HepG2 (cell line): Measurements from ENCODE around the gene MEGF6. TPM values are rescaled to one million over a fixed set of nuclear protein-coding genes. Genes with fewer than 3 reads are reported as not detected.

Experiments
- ATAC-seq: fragments of 200-7000 bp; cut with Tn5 transposase; 3 replicates; pipeline ENCODE4 v1.9.1; 2020; ENCODE audit warnings: mild to moderate bottlenecking, moderate library complexity
- BruUV-seq: library from RNA; stranded (reverse); fragments of 400-500 nt; replicated peaks from 2 replicates; lab custom pipeline; 2021; lab: Mats Ljungman, UMichigan
- CTCF ChIA-PET: fragments of 300-600 bp; formaldehyde crosslinking; extraction: SDS; loops from one replicate; lab custom pipeline; 2021; ENCODE audit warnings: low total read pairs, inconsistent platforms, low intra/inter-chr PET ratio; lab: Yijun Ruan, JAX
- POLR2A ChIA-PET: fragments of 350-600 bp; sonication (Branson Sonifier 250); formaldehyde crosslinking; loops from one replicate; lab custom pipeline; 2020; ENCODE audit warnings: antibody characterized with exemption, inconsistent platforms; lab: Yijun Ruan, JAX
- DNase-seq: peaks from one replicate; pipeline ENCODE4 v3.0.0-alpha.2; 2015; ENCODE audit warnings: low spot score
- FAIRE-seq: peaks from 3 replicates; lab custom pipeline; 2011; peaks lifted over from hg19 to GRCh38; lab: Jason Lieb, UNC
- H2AFZ ChIP-seq: one replicate; pipeline ENCODE4 v1.6.1; 2011; ENCODE audit warnings: low read length, inconsistent platforms
- H3K27ac ChIP-seq: fragments of 300-600 bp; 3 replicates; pipeline ENCODE4 v1.8.0; 2011; ENCODE audit warnings: mixed run types, mild to moderate bottlenecking, mixed read lengths, low read length, inconsistent platforms; ENCODE audit not compliant: insufficient read depth; ENCODE audit errors: extremely low read length
- H3K27me3 ChIP-seq, 2 experiments: fragments of 200-600 bp in 1 of 2; 2 replicates in 1 of 2; 3 replicates in 1 of 2; pipeline versions ENCODE4 v1.6.0 to v1.8.0; 2011; ENCODE audit warnings: low read length in 2 of 2, mild to moderate bottlenecking in 2 of 2, moderate library complexity in 2 of 2, inconsistent platforms in 1 of 2; ENCODE audit not compliant: insufficient read depth in 2 of 2, control insufficient read depth in 1 of 2
- H3K36me3 ChIP-seq, 2 experiments: fragments of 200-600 bp in 1 of 2; replicated peaks in 1 of 2; 2 replicates in 1 of 2; 3 replicates in 1 of 2; pipeline versions ENCODE4 v1.5.1 to v1.8.0; 2011; ENCODE audit warnings: low read length in 2 of 2, inconsistent platforms in 1 of 2; ENCODE audit not compliant: insufficient read depth in 2 of 2, control insufficient read depth in 1 of 2
- H3K4me1 ChIP-seq: 2 replicates; pipeline ENCODE4 v1.5.1; 2012; ENCODE audit warnings: low read length, inconsistent platforms; ENCODE audit not compliant: insufficient read depth
- H3K4me2 ChIP-seq: 2 replicates; pipeline ENCODE4 v1.6.0; 2011; ENCODE audit warnings: low read depth, low read length, inconsistent platforms
- H3K4me3 ChIP-seq, 3 experiments: fragments of 200-600 bp in 1 of 3; sonication (generic), shearing (Covaris generic) in 1 of 3; replicated peaks in 1 of 3; 2 replicates each; pipeline ENCODE4 v1.5.1; 2011 to 2016; ENCODE audit warnings: low read length in 3 of 3, inconsistent platforms in 2 of 3, low read depth in 2 of 3, mild to moderate bottlenecking in 2 of 3, control low read depth in 1 of 3, mixed read lengths in 1 of 3; ENCODE audit not compliant: insufficient read depth in 1 of 3
- H3K79me2 ChIP-seq: one replicate; pipeline ENCODE4 v1.6.1; 2011; ENCODE audit warnings: low read length, inconsistent platforms; ENCODE audit not compliant: insufficient read depth
- H3K9ac ChIP-seq: 2 replicates; pipeline ENCODE4 v1.6.0; 2011; ENCODE audit warnings: mild to moderate bottlenecking, low read depth, low read length, inconsistent platforms; ENCODE audit not compliant: insufficient read depth
- H3K9me3 ChIP-seq: 2 replicates; pipeline ENCODE4 v1.5.1; 2012; ENCODE audit warnings: mild to moderate bottlenecking, low read length
- H4K20me1 ChIP-seq: 2 replicates; pipeline ENCODE4 v1.6.0; 2011; ENCODE audit warnings: inconsistent platforms, mild to moderate bottlenecking, low read length, moderate library complexity; ENCODE audit not compliant: insufficient read depth
- BORCS8-MEF2B ChIP-seq: sonication (generic); formaldehyde crosslinking; IDR thresholded peaks from 2 replicates; pipeline ENCODE4 v1.8.0; 2022; ENCODE audit warnings: mild to moderate bottlenecking, missing genetic modification reagents
- CBX2 ChIP-seq, 2 experiments: fragments of 200-600 bp in 1 of 2; sonication (generic); formaldehyde crosslinking in 1 of 2; IDR thresholded peaks; 2 replicates each; pipeline versions ENCODE4 v1.7.0 to v1.8.1; 2018 to 2022; ENCODE audit warnings: low read depth in 2 of 2, low read length in 1 of 2, mild to moderate bottlenecking in 1 of 2, missing genetic modification reagents in 1 of 2
- HOXA3 ChIP-seq: sonication (generic); formaldehyde crosslinking; IDR thresholded peaks from 2 replicates; pipeline ENCODE4 v1.5.0; 2020; ENCODE audit warnings: missing genetic modification reagents
- HOXA9 ChIP-seq: sonication (generic); formaldehyde crosslinking; IDR thresholded peaks from 2 replicates; pipeline ENCODE4 v1.8.1; 2022; ENCODE audit warnings: missing genetic modification reagents, mild to moderate bottlenecking, moderate library complexity, borderline replicate concordance
- KLF6 ChIP-seq: IDR thresholded peaks from 2 replicates; pipeline ENCODE4 v1.8.0; 2016; ENCODE audit warnings: missing biosample characterization, missing genetic modification reagents
- MLLT10 ChIP-seq: sonication (generic); formaldehyde crosslinking; IDR thresholded peaks from 2 replicates; pipeline ENCODE4 v1.4.0; 2020; ENCODE audit warnings: missing genetic modification reagents
- PHF8 ChIP-seq: sonication (generic); formaldehyde crosslinking; IDR thresholded peaks from 2 replicates; pipeline ENCODE4 v1.5.0; 2020; ENCODE audit warnings: missing genetic modification reagents
- ZNF563 ChIP-seq: sonication (generic); formaldehyde crosslinking; IDR thresholded peaks from 2 replicates; pipeline ENCODE4 v1.8.0; 2022; ENCODE audit warnings: mild to moderate bottlenecking, moderate library complexity, missing genetic modification reagents
- WGBS: methylation state at CpG from one replicate; pipeline ENCODE4 v1.1.6; 2017; ENCODE audit warnings: low lambda C conversion rate; 5-methylcytosine and 5-hydroxymethylcytosine counted together
- in situ Hi-C: cut with HindIII; loops from 2 replicates; pipeline ENCODE4 v1.10.0; 2017; ENCODE audit warnings: low pct_unique_long_range_greater_than_20kb; ENCODE audit not compliant: extremely low pct_ligation_motif_present
- intact Hi-C: fragments of 100-400 bp; cut with micrococcal nuclease; formaldehyde crosslinking; loops from one replicate; pipeline ENCODE4 v1.10.0; 2022; ENCODE audit not compliant: unreplicated experiment
- polyA plus RNA-seq, 8 experiments: library from polyadenylated mRNA; depleted of rRNA in 3 of 8; stranded (reverse) in 7 of 8; unstranded in 1 of 8; fragments of >200 nt; fragmentation: Illumina TruSeq in 4 of 8; extraction: Trizol in 4 of 8; gene quantifications; 2 replicates each; pipeline versions ENCODE4 v1.2.1 to v1.2.3, GENCODE V29; 2011 to 2016; ENCODE audit warnings: low read depth in 4 of 8, missing spikeins in 1 of 8, mixed read lengths in 1 of 8; ENCODE audit not compliant: insufficient read depth in 1 of 8
- total RNA-seq, 5 experiments: library from RNA; depleted of rRNA; stranded (reverse); fragments of >200 nt; fragmentation: Illumina TruSeq; extraction: Trizol; gene quantifications; 2 replicates each; pipeline ENCODE4 v1.2.3, GENCODE V29; 2016; ENCODE audit warnings: low read depth in 1 of 5
- TF ChIP-seq, protein P1 (sequence below): IDR thresholded peaks from 2 replicates; pipeline ENCODE4 v1.6.1; 2016
- TF ChIP-seq, protein P2 (sequence below): sonication (generic); formaldehyde crosslinking; IDR thresholded peaks from 2 replicates; pipeline ENCODE4 v1.4.0; 2020; ENCODE audit warnings: missing genetic modification reagents, borderline replicate concordance
- TF ChIP-seq, protein P3 (sequence below): sonication (generic); formaldehyde crosslinking; IDR thresholded peaks from 2 replicates; pipeline ENCODE4; 2020; ENCODE audit warnings: missing genetic modification reagents, mild to moderate bottlenecking, borderline replicate concordance
- TF ChIP-seq, protein P4 (sequence below), 2 experiments: fragments of 450-650 bp in 1 of 2; sonication (generic) in 1 of 2; formaldehyde crosslinking; IDR thresholded peaks; 2 replicates each; pipeline versions ENCODE4 v1.5.0 to v1.8.0; 2020 to 2022; ENCODE audit warnings: mild to moderate bottlenecking in 1 of 2, missing genetic modification reagents in 1 of 2
- TF ChIP-seq, protein P5 (sequence below): sonication (generic); formaldehyde crosslinking; IDR thresholded peaks from 2 replicates; pipeline ENCODE4 v1.9.0; 2022; ENCODE audit warnings: low read depth, missing genetic modification reagents
- TF ChIP-seq, protein P6 (sequence below): IDR thresholded peaks from 2 replicates; pipeline ENCODE4 v1.6.1; 2018; ENCODE audit warnings: missing genetic modification reagents, mild to moderate bottlenecking, missing compliant biosample characterization

The MEGF6 gene
- total and polyA plus RNA-seq, 2 of the 13 experiments (the other 11 are each of a cell fraction or from before 2014, with no cell fraction given) = 1.9 TPM

DNA sequence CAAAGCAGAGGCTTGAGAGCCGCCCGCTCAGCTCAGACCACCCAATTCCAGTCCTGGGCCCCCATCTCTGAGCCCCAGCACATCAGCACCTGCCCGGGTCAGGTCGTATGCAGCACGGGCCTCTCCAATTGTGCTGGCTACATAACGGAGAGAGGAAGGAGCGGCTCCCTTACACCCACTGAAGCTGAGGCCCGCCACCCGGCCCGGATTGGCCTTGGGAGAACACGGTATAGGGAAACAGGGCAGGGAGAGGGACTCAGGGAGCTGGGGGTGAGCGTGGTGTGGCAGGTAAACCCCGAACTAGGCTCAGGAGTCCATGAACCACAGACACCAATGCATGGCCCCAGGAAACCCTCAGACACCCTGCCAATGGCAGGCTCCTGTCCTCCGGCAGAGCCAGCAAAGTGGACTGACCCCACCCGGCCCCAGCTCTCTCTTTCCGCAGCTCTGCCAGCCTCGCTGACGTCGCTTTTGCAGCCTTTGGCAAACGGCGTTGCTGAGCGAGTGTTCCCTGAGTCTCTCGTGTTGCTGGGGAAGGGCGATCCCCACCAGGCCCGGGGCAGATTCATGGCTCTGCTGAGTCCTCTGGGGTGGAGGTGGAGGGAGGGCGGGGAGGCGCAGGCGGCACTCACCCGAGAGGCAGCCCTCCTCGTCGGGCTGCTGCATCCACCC is 16.5 kb downstream of the MEGF6 start:
- H3K79me2 ChIP-seq = no peaks in the 10 kb centered on the region
- CTCF ChIA-PET = no interaction called here
- H3K4me3 ChIP-seq = no peak overlapping the region
- ATAC-seq (no peak), DNase-seq (no peak), FAIRE-seq (no peak)
- no TSS peak for BruUV-seq
- H3K4me2 ChIP-seq = no peak overlapping the region
- H3K9ac ChIP-seq = no peak overlapping the region
- no peak overlapping the region for H2AFZ ChIP-seq
- POLR2A ChIA-PET = no interaction called here
- 29% methylated on average over 11 of the region's 31 CpGs for WGBS
- no peaks in the 10 kb centered on the region for H3K36me3 ChIP-seq
- H3K27ac ChIP-seq = no peak overlapping the region
- intact Hi-C loops = no loop called here
- in situ Hi-C loops = no loop called here
- peaks cover 35 to 83% of the 10 kb centered on the region in 2 experiments for H3K27me3 ChIP-seq
- H3K9me3 ChIP-seq = no peaks in the 10 kb centered on the region
- H4K20me1 ChIP-seq = no peaks in the 10 kb centered on the region; the same call in 1 of the 2 replicates
- H3K4me1 ChIP-seq = peaks cover 23% of the 10 kb centered on the region
- TF ChIP-seq, protein P1, sequence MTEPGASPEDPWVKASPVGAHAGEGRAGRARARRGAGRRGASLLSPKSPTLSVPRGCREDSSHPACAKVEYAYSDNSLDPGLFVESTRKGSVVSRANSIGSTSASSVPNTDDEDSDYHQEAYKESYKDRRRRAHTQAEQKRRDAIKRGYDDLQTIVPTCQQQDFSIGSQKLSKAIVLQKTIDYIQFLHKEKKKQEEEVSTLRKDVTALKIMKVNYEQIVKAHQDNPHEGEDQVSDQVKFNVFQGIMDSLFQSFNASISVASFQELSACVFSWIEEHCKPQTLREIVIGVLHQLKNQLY (CRISPR knock-in tag) = no peak
- TF ChIP-seq, protein P2, sequence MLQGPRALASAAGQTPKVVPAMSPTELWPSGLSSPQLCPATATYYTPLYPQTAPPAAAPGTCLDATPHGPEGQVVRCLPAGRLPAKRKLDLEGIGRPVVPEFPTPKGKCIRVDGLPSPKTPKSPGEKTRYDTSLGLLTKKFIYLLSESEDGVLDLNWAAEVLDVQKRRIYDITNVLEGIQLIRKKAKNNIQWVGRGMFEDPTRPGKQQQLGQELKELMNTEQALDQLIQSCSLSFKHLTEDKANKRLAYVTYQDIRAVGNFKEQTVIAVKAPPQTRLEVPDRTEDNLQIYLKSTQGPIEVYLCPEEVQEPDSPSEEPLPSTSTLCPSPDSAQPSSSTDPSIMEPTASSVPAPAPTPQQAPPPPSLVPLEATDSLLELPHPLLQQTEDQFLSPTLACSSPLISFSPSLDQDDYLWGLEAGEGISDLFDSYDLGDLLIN (CRISPR knock-in tag) = no peak
- TF ChIP-seq, protein P3, sequence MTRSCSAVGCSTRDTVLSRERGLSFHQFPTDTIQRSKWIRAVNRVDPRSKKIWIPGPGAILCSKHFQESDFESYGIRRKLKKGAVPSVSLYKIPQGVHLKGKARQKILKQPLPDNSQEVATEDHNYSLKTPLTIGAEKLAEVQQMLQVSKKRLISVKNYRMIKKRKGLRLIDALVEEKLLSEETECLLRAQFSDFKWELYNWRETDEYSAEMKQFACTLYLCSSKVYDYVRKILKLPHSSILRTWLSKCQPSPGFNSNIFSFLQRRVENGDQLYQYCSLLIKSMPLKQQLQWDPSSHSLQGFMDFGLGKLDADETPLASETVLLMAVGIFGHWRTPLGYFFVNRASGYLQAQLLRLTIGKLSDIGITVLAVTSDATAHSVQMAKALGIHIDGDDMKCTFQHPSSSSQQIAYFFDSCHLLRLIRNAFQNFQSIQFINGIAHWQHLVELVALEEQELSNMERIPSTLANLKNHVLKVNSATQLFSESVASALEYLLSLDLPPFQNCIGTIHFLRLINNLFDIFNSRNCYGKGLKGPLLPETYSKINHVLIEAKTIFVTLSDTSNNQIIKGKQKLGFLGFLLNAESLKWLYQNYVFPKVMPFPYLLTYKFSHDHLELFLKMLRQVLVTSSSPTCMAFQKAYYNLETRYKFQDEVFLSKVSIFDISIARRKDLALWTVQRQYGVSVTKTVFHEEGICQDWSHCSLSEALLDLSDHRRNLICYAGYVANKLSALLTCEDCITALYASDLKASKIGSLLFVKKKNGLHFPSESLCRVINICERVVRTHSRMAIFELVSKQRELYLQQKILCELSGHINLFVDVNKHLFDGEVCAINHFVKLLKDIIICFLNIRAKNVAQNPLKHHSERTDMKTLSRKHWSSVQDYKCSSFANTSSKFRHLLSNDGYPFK (CRISPR knock-in tag) = no peak
- TF ChIP-seq HOXA9 (no peak), CBX2 (IDR thresholded peaks at IDR 0.05; ENCODE audit: low read depth, low read length) (no peak), CBX2 (CRISPR knock-in tag; IDR thresholded peaks at IDR 0.05; ENCODE audit: low read depth) (no peak), BORCS8-MEF2B (CRISPR knock-in tag) (no peak), ZNF563 (CRISPR knock-in tag) (no peak), MLLT10 (CRISPR knock-in tag) (no peak), KLF6 (CRISPR knock-in tag) (no peak), PHF8 (CRISPR knock-in tag) (no peak), HOXA3 (CRISPR knock-in tag) (no peak)
- TF ChIP-seq, protein P4, sequence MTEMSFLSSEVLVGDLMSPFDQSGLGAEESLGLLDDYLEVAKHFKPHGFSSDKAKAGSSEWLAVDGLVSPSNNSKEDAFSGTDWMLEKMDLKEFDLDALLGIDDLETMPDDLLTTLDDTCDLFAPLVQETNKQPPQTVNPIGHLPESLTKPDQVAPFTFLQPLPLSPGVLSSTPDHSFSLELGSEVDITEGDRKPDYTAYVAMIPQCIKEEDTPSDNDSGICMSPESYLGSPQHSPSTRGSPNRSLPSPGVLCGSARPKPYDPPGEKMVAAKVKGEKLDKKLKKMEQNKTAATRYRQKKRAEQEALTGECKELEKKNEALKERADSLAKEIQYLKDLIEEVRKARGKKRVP (CRISPR knock-in tag; IDR thresholded peaks at IDR 0.05) = no peak
- TF ChIP-seq, protein P5, sequence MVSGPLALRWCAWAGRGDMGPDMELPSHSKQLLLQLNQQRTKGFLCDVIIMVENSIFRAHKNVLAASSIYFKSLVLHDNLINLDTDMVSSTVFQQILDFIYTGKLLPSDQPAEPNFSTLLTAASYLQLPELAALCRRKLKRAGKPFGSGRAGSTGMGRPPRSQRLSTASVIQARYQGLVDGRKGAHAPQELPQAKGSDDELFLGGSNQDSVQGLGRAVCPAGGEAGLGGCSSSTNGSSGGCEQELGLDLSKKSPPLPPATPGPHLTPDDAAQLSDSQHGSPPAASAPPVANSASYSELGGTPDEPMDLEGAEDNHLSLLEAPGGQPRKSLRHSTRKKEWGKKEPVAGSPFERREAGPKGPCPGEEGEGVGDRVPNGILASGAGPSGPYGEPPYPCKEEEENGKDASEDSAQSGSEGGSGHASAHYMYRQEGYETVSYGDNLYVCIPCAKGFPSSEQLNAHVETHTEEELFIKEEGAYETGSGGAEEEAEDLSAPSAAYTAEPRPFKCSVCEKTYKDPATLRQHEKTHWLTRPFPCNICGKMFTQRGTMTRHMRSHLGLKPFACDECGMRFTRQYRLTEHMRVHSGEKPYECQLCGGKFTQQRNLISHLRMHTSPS (CRISPR knock-in tag) = no peak
- TF ChIP-seq, protein P6, sequence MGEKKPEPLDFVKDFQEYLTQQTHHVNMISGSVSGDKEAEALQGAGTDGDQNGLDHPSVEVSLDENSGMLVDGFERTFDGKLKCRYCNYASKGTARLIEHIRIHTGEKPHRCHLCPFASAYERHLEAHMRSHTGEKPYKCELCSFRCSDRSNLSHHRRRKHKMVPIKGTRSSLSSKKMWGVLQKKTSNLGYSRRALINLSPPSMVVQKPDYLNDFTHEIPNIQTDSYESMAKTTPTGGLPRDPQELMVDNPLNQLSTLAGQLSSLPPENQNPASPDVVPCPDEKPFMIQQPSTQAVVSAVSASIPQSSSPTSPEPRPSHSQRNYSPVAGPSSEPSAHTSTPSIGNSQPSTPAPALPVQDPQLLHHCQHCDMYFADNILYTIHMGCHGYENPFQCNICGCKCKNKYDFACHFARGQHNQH (CRISPR knock-in tag) = no peak
